Uterus (tissue), 2 donors: ENCODE data around the gene SGF29.

ENCODE experiments used
- CTCF ChIP-seq, 4 experiments: fragments of 200-600 bp in 2 of 4; fragments of 450-650 bp in 2 of 4; sonication (generic) in 2 of 4; IDR thresholded peaks; one replicate each; pipeline ENCODE4 v1.5.1; 2016 to 2019; ENCODE audit warnings: antibody characterized with exemption in 4 of 4, mild to moderate bottlenecking in 2 of 4, moderate library complexity in 1 of 4
- POLR2A ChIP-seq, 2 donors: fragments of 450-650 bp; IDR thresholded peaks; one replicate each; pipeline ENCODE4 v1.6.1; 2016; ENCODE audit warnings: antibody characterized with exemption in 2 of 2, mild to moderate bottlenecking in 1 of 2, moderate library complexity in 1 of 2

- TF ChIP-seq CTCF (IDR thresholded peaks at IDR 0.05) (no peak), POLR2A (IDR thresholded peaks at IDR 0.05) (no peak)
Measured at GRCh38 chr16:28603381-28604185, 49.9 kb downstream of the SGF29 start.
